GM20431 (cell line): ENCODE measurements around the gene MRPL23.

Experiments
- in situ Hi-C: fragments of 300-500 bp; cut with MseI, MboI; formaldehyde crosslinking; loops from one replicate; pipeline ENCODE4 v1.15.0; 2020; ENCODE audit warnings: low sequenced_read_pairs; ENCODE audit not compliant: unreplicated experiment

Gene MRPL23

DNA sequence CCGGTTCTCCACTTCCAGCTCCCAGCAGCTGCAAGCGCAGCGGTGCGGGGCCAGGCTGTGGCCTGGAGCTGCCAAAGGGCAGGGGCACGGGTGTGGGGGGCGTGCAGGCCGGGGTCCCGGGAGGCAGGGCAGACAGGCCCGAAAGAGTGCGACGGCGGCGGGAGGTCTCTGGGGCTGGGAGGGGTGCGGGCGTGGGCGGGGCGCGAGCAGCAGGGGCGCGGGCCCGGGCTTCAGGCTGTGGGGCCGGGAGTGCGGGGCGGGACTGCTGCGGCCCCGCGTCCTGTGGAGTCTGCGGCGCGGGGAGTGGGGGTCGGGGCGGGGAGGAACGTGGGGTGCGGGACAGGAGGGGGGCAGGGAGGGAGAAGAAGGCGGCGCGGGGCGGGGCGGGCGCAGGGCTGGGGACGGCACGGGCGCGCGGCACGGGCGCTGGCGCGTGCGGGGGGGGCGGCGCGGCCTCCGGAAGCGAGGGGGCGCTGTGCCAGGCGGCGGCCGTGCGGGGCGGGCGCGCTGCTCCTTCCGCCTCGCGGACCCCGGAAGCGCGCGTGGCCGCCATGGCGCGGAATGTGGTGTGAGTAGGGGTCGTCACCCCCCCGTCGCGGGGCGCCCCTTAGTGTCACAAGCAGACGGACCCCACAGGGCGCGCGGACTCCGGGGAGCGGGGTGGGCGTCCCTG, at the start of gene MRPL23:
MRPL23 (plus strand) TSS at position 521 of the 673 bp plus-strand sequence; CDS start at position 552, 31 bp downstream.
- in situ Hi-C loops: no loop called here

DNA sequence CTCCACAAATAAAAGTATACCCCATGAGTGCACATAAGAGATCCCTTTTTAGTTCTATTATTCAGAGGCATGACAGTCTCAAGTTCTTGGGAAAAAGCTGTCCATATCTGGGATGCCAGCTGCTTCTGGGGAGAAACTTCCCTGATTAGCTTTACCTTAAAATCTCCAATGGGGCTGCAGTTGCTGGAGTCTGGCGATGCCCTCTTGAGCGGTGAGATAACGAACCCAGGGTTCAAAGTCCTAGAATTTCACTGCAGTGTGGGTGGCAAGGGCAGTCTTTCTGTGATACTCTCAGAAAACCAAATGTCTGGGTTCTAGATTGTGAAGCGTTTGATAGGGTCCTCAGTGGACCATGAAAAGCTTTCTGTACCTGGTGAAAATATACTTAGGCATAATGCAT, 48.0 kb upstream of the MRPL23 start:
- in situ Hi-C loops: no loop called here

DNA sequence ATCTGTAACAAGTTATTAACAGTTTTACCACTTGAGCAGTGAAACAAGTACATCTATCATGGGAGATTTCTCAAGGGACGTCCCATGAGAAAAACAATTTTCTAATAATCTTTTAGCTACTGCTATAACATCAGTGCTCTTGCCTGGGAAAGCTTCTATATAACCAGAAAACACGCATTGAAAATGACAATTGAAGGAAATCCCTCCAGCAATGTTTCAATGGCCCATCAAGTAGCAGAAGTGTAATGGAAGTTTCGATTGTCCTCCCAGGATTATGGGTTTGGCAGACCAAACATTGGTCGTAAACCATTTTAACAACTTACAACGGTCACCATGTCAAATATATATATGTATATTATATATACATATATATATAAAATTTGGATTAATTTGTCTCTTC, 47.4 kb upstream of the MRPL23 start:
- in situ Hi-C loops: no loop called here

- in situ Hi-C loops: no loop called here
These were observed 41.0 kb upstream of the MRPL23 start for GRCh38 chr11:1906181-1906580.

DNA sequence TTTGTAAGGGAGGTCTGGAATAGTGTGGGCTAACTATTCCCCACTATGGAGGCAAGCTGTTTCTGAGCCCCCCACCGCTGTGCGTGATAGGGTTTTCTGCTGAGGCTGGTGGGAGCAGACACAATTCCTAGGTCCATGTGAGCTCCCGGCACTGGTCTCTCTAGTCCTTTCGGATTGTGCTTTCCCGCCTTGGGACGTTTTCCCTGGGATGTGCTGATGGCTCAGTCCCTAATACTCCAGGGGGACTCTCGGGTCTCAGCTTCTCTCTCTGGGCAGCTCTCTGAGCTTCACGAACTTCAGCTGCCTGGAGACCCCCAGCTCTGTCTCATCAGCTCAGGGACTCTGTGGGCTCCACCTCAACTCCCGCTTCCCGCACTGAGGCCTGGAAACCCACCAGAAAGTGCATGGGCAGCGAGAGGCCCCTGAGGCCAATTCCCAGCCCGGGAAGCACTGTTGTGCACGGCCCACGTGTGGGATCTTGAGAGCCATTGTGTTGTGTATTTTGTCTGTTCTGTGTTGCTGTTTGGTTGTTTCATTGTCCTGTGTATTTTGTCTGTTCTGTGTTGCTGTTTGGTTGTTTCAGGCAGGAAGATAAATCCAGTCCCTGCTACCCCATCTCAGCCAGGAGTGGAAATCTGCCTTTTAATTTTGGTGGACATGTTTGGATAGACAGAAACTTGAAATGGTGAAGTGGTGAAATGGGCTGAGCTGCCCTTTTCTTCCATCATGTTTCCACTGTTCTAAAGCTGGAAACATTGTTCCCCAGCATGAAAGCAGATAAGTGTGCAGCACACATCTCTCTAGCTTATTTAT, 40.3 kb upstream of the MRPL23 start:
- in situ Hi-C loops: no loop called here

- in situ Hi-C loops: no loop called here
These were observed 38.5 kb upstream of the MRPL23 start for GRCh38 chr11:1908618-1909017.

DNA sequence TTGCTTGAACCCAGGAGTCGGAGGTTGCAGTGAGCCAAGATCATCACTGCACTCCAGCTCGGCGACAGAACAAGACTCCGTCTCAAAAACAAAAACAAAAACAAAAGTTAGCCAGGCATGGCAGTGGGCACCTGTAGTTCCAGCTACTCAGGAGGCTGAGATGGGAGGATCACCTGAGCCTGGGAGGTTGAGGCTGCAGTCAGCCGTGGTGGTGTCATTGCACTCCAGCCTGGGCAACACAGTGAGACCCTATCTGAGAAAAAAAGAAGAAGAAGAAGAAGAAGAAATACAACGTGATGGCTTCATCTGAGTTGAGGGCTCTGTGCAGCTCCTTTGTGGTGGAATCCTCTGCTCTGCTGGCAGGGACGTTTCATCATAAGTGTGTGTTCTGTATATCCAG, 37.6 kb upstream of the MRPL23 start:
- in situ Hi-C loops: no loop called here

DNA sequence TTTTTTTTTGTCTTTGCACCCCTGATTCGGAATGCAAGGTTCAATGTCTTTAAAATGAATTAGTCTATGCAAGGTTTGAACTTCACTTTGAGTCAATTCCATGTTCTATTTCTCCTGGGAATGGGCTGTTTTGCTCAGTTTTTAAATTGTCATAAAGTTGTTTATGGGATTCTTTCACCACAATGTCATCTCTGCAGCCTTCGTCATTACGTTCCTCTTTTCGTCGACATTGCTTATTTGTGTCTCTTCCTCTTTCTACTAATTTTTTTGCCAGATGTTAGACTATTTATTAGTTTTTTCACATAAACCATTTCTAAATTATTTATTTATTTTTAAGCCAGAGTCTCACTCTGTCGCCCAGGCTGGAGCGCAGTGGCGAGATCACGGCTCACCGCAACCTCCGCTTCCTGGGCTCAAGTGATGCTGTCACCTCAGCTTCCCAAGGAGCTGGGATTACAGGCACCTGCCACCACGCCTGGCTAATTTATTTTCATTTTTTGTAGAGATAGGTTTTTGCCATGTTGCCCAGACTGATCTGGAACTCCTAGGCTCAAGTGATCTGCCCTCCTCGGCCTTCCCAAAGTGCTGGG, 34.7 kb upstream of the MRPL23 start:
- in situ Hi-C loops: no loop called here

DNA sequence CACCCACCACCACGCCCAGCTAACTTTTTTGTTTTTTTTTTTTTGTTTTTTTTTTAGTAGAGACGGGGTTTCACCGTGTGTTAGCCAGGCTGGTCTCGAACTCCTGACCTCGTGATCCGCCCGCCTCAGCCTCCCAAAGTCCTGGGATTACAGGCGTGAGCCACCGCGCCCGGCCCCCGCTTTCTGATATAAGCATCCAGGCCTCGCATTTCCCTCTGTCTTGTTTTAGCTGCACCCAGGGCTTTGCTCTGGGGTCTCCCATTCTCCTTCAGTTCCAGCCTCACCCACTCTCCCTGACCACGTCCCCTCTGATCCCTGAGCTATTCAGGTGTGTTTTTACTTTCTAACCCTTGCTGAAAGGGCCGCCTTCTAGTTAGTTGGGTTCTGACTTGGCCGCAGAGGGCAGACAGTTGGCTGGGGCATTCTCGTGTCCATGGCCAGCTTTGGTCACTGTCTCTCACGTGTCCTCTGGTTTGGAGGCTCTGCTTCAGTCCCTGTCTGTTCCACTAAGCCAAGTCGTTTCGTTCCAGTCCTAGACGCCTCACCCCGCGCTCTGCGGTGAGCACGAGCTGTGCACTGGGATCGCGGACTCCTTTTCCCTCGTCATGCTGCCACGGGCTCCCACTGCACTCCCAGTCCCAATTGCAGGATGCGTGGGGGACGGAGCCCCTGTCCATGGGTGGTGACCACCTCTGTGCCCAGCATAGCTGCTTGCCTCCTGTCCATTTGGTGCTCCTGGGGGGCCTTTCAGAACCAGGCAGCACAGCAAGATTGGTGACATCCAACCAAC, 33.7 kb upstream of the MRPL23 start:
- in situ Hi-C loops: no loop called here

- in situ Hi-C loops: no loop called here
These were observed 31.4 kb upstream of the MRPL23 start for GRCh38 chr11:1915795-1916131.

DNA sequence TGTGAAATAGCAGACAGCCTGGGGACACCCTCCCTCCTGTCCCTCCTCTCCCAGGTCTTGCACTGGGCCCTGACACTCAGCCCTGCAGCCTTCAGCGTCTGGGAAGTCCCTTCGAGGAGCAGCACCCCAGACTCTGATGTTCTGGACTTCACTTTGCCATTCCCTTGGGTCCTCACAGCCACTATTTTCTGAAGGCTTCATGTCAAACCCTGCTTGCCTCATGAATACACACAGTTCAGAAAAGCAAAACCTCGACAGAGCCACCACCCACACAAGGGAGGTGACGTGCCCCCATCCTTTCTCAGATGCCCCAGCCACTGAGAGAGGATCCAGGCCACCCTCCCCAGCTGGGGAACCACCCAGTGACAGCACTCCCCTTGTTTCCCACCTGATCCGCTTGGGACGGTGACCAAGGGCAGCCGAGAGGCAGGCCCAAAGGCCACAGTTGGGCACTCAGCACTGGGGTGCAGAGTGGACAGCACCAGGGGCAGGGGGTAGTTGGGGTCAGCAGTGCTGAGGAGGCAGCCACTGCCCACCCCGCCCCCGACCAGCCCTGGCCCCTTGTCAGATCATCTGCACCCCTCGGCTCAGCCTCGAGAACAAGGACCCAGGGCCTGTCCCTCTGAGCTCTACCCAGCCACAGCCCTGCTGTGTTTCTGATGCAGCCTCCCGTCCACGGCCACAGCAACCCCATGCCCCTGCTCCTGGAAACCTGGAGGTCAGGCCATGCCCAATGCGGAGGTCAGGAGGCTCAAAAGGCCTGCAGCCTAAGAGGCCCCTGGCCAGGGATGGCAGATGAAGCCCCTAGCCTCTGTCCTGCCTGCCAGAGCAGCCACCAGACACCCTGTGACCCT, 30.8 kb upstream of the MRPL23 start:
- in situ Hi-C loops: no loop called here

DNA sequence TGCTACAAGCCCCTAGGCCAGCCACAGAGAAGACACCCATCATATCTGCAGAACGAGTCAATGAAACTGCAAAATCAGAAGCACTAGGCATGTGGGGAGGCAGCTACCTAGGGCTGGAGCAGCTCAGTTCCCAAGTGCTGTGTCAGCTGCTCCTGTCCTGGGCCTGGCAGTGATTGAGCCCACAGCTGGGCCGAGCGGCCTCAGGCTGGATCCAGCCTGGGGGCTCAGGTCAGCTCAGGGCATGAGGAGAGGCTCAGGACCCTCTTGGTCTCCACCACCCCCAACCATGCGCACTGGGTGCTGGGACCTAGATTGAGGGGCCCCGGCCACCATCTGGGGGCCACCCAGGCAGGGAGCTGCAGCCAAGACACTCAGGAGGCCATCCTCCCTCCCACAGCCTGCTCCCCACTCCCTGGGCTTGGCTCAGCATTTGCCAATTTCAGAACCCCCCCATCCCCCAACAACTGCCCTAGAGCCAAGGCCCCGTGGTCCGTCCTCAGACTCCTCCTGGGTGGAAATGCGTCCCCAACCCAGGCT, 30.1 kb upstream of the MRPL23 start:
- in situ Hi-C loops: no loop called here

DNA sequence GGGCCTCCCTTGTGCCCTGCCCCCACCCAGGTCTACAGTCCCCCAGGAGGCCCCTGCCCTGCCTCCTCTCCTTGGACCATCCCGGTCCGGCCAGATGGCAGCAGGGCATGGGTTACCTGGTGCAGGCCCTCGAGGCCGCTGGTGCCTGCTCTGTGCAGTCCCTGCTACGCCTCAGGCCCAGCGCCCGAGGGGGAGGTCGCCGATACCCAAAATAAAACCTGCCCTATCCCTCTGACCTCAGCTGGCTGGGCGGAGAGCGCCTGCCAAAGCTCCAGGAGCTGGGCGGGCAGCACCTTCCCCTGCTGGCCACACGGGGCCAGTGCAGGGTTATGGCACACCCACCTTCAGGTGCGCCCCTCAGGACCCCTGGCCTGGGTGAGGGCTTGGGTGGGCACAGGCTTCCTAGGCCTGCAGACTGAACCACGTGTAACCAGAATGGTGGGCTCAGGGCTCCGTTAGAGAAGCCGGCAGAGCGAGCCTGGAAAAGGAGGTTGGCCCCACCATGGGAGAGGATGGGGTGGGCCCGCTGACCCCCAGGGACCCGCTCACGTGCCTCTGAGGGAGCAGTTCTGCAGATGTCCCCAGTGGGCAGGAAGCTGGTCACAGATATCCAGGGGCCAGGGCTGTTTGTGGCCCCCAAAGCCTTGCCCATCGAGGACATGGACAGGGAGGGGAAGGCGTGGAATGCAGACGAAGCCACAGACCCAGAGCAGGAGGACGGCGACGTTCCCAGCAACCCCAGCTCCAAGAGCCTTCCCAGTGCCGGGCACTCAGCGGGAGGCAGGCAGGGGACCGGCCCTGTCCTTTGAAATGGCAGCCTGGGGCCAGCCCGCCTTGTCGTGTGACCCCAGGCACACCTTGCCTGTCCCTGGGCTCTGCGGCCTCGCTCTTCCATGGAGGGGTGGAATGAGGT, 29.4 kb upstream of the MRPL23 start:
- in situ Hi-C loops: no loop called here

DNA sequence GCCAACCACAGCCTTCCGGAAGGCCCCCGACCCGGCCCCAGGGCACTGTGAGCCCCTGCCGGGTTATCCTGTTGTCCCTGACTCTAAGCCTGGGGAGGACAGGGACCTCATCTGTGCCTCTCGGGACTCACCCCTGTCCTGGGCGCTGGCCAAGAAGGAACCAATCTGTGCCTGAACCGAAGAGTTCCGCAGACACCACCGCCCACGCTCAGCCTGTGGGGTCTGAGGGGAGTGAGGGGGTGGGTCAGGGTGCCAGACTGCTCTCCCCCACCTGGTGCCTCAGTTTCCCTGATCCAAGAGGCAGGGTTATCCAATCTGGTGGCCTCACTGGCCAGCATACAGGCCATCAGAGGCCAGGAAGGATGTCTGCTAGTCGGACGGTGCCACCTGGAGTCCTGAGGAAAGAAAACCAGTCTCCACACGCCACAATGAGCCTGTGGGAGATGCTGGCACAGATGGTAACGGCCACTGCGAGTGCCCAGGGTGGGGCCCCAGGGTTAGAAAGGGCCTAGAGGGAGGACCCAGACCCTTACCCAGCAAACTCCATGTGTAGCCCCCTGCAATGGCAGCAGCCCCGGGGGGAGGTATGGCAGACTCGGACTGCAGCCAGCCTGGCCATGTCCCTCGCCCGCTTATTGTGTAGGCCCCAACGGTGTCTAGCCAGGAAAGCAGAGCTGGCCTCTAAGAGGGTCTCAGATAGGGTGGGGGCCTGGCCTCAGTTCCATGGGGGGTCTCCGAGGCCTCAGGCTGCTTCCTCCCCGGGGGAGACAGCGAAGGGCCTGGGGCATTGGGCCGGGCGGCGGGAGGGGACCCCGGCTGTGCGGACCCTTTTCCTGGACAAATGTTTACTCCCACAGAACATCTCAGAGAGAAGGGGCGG, 28.5 kb upstream of the MRPL23 start:
- in situ Hi-C loops: no loop called here

GRCh38 chr11:1919391-1920127, 27.6 kb upstream of the MRPL23 start, which contains the start of gene TNNT3:
TNNT3 (plus strand) TSS chr11:1919703; CDS start chr11:1922875, 3,172 bp downstream.
- in situ Hi-C loops: no loop called here

- in situ Hi-C loops: no loop called here
These were observed 26.8 kb upstream of the MRPL23 start for GRCh38 chr11:1920128-1920908.
